Ishikawa (cell line): Measurements from ENCODE around the gene KIF26B.

Experiments used
- CEBPB ChIP-seq: IDR thresholded peaks from 2 replicates; pipeline ENCODE4 v1.6.1; 2012
- CREB1 ChIP-seq: IDR thresholded peaks from 2 replicates; pipeline ENCODE4 v1.6.1; 2012; ENCODE audit warnings: low read depth
- EGR1 ChIP-seq: IDR thresholded peaks from 2 replicates; pipeline ENCODE4 v1.6.1; 2012
- EP300 ChIP-seq: IDR thresholded peaks from 2 replicates; pipeline ENCODE4 v1.6.1; 2012; ENCODE audit warnings: borderline replicate concordance
- FOXM1 ChIP-seq: IDR thresholded peaks from 2 replicates; pipeline ENCODE4 v1.6.1; 2012; ENCODE audit warnings: low read depth, borderline replicate concordance
- MAX ChIP-seq: IDR thresholded peaks from 2 replicates; pipeline ENCODE4 v1.6.1; 2012
- NFIC ChIP-seq: IDR thresholded peaks from 2 replicates; pipeline ENCODE4 v1.6.1; 2012
- RAD21 ChIP-seq: IDR thresholded peaks from 2 replicates; pipeline ENCODE4 v1.6.1; 2012; ENCODE audit warnings: low read depth
- REST ChIP-seq: IDR thresholded peaks from 2 replicates; pipeline ENCODE4 v1.6.1; 2012; ENCODE audit warnings: low read depth, mild to moderate bottlenecking
- TAF1 ChIP-seq: IDR thresholded peaks from 2 replicates; pipeline ENCODE4 v1.6.1; 2012; ENCODE audit warnings: low read depth, mild to moderate bottlenecking
- TCF12 ChIP-seq: IDR thresholded peaks from 2 replicates; pipeline ENCODE4 v1.6.1; 2012; ENCODE audit warnings: low read depth
- TEAD4 ChIP-seq: IDR thresholded peaks from 2 replicates; pipeline ENCODE4 v1.6.1; 2012
- USF1 ChIP-seq: IDR thresholded peaks from 2 replicates; pipeline ENCODE4 v1.6.1; 2012
- YY1 ChIP-seq: IDR thresholded peaks from 2 replicates; pipeline ENCODE4 v1.6.1; 2012; ENCODE audit warnings: low read depth
- ZBTB7A ChIP-seq: IDR thresholded peaks from 2 replicates; pipeline ENCODE4 v1.6.1; 2012; ENCODE audit warnings: low read depth

KIF26B gene

GRCh38 chr1:245306020-245306419, 151.2 kb downstream of the KIF26B start:
- TF ChIP-seq TAF1 (no peak), NFIC (no peak), CEBPB (no peak), EP300 (no peak), TEAD4 (no peak), MAX (no peak), TCF12 (no peak), CREB1 (no peak), YY1 (no peak), ZBTB7A (no peak), RAD21 (no peak), EGR1 (no peak), FOXM1 (no peak), USF1 (no peak), REST (no peak)

DNA sequence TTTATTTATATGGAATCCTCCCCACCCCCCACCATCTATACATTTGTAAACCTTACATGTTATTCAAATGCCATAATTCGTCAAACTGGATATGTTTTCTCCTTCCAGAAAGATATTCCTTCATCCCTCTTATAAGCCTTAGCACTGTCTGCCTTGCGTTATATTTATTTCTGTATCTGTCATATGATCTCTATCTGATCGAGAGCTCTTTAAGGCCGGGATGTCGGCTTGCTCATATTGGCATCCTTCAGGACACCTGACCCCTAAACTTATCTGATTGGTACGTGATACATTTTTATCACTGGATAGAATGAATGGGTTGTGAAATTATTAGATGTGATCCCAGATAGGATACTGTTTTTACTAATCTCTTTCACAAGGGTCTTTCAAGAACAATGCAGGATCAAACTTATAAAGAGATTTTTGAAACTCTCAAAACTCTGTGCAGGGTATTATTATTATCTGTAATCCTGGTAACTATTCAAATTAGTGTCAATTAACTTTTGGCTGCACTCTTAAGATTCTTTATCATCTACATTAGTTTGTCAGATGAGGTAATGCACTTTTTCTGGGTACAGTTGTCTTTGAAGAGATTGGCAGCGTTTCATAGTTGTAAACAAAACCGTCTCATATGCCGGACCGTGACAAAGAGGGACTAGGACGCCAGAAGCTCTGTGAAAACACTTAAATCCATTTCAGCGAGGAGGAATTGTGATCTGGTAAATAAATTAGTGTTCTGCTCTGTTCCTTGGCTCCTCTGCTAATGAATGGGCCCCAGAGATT, 152.0 kb downstream of the KIF26B start:
- TF ChIP-seq MAX = no peak

DNA sequence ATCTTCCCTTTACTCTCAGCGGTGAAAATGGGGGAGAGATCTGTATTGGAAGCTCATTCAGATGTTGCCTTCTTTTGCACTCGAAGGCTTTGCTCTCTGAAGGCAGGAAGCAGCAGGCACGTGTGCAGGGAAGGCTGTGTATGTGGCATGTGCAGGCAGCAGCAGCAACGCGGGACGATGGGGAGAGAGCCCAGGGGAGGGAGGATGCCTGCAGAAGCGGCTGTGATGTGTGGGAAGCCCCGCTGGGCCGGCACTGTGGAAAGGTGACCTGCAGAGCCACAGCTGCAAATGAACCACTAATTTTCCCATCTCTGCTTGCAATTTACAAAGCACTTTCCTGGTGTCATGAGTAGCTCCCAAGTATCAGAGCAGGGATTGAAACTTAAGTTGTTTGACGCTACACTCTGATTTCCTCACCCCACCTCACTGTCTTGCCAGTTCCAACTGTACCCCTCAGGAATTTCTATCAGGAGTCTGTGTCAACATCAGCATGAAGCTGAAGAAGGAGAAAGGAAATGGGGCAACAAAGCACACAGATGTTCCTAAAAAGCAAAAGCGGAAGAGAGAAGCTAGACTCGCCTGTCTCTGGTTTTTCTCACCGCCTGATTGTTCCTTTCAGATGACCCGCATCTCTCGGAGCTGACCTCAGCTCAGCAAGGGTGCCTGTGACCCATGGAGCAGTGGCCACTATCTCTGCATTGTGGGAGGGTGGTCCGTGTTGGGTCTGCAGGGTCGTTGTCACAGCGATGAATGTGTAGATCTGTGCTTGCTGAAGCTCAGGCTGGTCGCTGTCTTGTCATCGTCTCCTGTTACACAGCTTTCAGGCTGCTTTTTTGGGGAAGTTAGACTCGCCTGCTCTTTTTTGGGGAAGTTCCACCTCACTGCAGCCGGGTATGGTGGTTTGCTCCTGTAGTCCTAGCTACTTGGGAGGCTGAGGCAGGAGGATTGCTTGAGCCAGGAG, 156.1 kb downstream of the KIF26B start:
- TF ChIP-seq TAF1 (no peak), NFIC (no peak), EGR1 (no peak), EP300 (no peak), CREB1 (no peak)

DNA sequence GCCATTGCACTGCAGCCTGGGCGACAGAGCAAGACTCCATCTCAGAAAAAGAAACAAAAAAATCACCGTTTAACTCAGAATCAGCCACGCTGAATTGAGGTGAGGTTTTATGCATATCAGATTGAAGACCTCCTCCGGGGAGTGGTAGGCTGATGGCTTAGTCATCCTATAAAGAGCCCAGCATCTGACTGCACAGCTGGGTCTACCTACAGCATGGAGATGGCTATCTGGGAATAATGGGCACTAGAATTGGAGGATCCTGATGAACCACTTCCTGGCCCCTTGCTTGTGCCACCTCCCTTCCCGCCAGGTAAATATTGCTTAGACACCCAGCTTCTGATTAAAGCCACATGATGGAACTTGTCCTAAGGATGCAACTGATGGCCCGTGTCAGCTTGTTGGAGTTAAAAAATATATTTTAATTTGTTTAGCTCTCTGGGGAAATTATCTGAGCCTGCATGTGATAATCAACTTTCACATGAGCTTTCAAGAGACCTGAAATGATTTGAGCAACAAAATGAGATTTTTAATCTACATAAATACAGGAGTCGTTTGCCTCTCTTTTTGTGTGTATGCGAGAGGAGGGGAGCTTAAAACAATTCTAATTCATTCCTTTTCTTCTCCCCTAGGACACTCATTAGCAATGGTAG, 157.2 kb downstream of the KIF26B start:
- TF ChIP-seq USF1 (no peak), MAX (no peak), EP300 (no peak)

- TF ChIP-seq MAX = no peak
- no peak for TF ChIP-seq RAD21
- TF ChIP-seq TCF12 = no peak
- TF ChIP-seq EP300 = no peak
- TF ChIP-seq CREB1 = no peak
- TF ChIP-seq USF1 = no peak
- no peak for TF ChIP-seq FOXM1
- TF ChIP-seq NFIC = no peak
- TF ChIP-seq TAF1 = no peak
- TF ChIP-seq YY1 = no peak
- no peak for TF ChIP-seq REST
- TF ChIP-seq EGR1 = no peak
- no peak for TF ChIP-seq TEAD4
These were observed 158.8 kb downstream of the KIF26B start for GRCh38 chr1:245313576-245313975.
